ENCODE measurements around the gene ARL6IP4. TPM values are rescaled to one million over a fixed set of nuclear protein-coding genes. Genes with fewer than 3 reads are reported as not detected.

The ARL6IP4 gene
- total RNA-seq, 1 donor from 2014 or later = 150 TPM

GRCh38 chr12:122978507-122978955 lies 1.9 kb upstream of the ARL6IP4 start:
- peaks cover 38% of the 10 kb centered on the region for H3K4me1 Mint-ChIP-seq

DNA sequence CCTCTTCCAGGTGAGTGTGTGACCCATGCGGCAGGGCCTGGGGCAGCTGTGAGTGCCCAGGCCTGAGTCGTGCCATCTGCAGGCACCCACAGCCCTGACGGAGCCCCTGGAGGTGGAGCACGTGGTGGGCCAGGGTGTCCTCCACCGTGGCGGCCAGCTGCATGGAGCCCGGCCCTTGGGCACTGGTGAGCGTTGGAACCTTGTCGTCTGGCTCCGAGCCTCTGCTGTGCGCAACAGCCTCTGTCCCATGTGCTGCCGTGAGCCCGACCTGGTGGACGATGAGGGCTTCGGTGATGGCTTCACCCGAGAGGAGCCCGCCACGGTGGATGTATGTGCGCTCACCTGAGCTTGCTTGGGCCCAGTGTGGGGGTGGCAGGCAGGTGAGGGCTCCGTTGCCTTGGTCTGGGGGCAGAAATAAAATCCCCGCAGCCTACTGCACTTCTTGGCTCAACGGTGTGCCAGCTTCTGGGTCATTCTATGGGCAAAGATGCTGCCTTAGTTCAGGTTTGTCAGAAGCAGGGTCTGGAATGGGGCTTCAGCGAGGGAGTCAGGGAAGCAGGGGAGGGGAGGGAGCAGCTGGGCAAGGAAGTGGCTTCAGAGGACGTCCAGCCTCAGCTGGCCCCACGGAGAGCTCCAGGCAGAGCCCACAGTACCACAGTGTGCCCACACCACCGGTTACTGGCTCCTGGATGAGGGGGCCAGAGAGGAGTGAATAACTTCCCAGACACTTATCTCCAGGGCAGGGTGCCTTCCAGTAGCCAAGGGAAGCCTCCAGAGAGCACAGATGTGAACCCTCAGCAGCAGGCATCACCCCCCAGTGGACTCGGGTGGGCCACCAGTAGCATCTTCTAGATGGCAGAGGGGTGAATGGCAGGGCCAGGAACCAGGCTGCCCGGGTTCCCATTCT lies 1.2 kb upstream of the ARL6IP4 start:
- Mint-ChIP-seq H3K27ac (peak overlapping the region; percentile 85), H3K9me3 (no peaks in the 10 kb centered on the region), H3K4me3 (peak overlapping the region; percentile 94), H3K27me3 (no peaks in the 10 kb centered on the region), H3K36me3 (ENCODE audit: low read depth) (peaks cover 30% of the 10 kb centered on the region), H3K4me1 (peaks cover 39% of the 10 kb centered on the region)
- DNase-seq = no peak
- intact Hi-C loops (cut with micrococcal nuclease) = loop anchor here (10.0 kb wide), 2 partner anchors 386 to 454 kb away; partner anchors contain the start of genes KNTC1, RSRC2 and SBNO1

More at GRCh38 chr12:122978507-122978955, 1.9 kb upstream of the ARL6IP4 start:
- intact Hi-C loops (cut with micrococcal nuclease) = loop anchor here (10.0 kb wide), 2 partner anchors 386 to 454 kb away; partner anchors contain the start of genes KNTC1, RSRC2 and SBNO1
- Mint-ChIP-seq H3K9me3 (no peaks in the 10 kb centered on the region), H3K27ac (no peak overlapping the region), H3K36me3 (ENCODE audit: low read depth) (peaks cover 26% of the 10 kb centered on the region), H3K4me3 (peak overlapping the region; percentile 48), H3K27me3 (no peaks in the 10 kb centered on the region)
- DNase-seq = no peak

DNA sequence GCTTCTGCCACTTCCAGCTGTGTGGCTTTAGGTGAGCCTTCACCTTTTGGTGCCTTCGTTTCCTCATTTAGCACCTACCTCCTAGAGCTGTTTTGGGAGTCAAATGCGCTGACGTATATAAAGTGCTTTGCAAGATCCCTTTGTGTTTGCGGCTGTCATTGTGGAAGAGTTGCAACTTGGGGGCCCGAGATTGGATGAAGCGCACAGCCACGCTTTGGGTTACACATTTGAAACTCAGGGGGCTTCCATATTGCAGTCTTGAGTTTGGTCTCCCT lies 636 bp upstream of the ARL6IP4 start:
- Mint-ChIP-seq H3K4me1 (peaks cover 37% of the 10 kb centered on the region), H3K36me3 (ENCODE audit: low read depth) (peaks cover 32% of the 10 kb centered on the region), H3K9me3 (no peaks in the 10 kb centered on the region), H3K4me3 (peak overlapping the region; percentile 94), H3K27ac (peak overlapping the region; percentile 85), H3K27me3 (no peaks in the 10 kb centered on the region)
- intact Hi-C loops (cut with micrococcal nuclease) = loop anchor here (5.0 to 10.0 kb wide), 3 partner anchors 385 to 602 kb away; partner anchors contain the start of genes KNTC1, RSRC2, SBNO1 and TMED2
- DNase-seq = no peak

DNA sequence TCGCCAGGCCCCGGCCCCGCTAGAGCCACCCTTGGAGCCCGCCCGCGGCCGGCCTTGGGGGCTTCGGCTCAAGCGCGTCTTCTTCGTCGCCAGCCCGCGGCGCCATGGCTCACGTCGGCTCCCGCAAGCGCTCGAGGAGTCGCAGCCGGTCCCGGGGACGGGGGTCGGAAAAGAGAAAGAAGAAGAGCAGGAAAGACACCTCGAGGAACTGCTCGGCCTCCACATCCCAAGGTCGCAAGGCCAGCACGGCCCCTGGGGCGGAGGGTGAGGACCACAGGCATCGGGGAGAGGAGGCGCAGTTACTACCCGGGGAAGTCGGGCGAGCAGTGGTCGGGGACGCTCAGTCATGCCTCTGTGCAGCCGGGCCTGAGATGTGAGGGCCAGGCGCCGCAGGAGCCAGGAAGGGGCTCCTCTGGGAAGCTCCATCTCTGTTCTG lies 573 bp downstream of the ARL6IP4 start:
- intact Hi-C loops (cut with micrococcal nuclease) = loop anchor here (5.0 kb wide), 1 partner anchor 601 kb away; the partner anchor contains the start of gene TMED2
- DNase-seq = no peak
- H3K4me1 Mint-ChIP-seq = peaks cover 34% of the 10 kb centered on the region
- peak overlapping the region; percentile 86 for H3K27ac Mint-ChIP-seq
- no peaks in the 10 kb centered on the region for H3K27me3 Mint-ChIP-seq
- no peaks in the 10 kb centered on the region for H3K9me3 Mint-ChIP-seq
- H3K4me3 Mint-ChIP-seq = peak overlapping the region; percentile 94
- peaks cover 33% of the 10 kb centered on the region for H3K36me3 Mint-ChIP-seq (ENCODE audit: low read depth)

DNA sequence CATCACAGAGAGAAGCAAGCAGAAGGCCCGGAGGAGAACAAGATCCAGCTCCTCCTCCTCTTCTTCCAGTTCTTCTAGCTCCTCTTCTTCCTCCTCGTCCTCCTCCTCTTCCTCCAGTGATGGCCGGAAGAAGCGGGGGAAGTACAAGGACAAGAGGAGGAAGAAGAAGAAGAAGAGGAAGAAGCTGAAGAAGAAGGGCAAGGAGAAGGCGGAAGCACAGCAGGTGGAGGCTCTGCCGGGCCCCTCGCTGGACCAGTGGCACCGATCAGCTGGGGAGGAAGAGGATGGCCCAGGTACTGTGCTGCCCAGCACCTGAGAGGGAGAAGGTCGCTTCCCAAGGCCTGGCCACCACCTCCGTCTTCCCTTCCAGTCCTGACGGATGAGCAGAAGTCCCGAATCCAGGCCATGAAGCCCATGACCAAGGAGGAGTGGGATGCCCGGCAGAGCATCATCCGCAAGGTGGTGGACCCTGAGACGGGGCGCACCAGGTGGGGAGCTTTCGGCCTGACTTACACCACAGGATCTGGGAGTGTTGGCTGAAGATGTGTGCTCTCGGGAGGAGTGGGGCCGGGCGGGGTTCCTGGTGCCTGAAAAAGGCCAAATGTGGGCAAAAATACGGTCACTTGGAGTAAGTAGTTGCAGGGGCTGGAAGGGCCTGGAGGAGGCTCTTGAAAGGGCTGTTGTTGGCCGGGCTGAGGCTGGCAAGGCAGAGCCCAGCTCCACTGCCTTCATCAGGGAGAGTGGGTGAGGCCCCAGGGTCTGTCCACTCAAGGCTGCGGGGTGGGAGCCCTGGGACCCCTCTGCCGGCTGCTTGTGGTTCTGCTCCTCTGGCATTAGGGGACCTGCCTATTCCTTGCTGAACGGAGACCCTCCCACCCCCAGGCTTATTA lies 1.4 kb downstream of the ARL6IP4 start:
- no peak for DNase-seq
- intact Hi-C loops (cut with micrococcal nuclease) = loop anchor here (5.0 kb wide), 1 partner anchor 600 kb away; the partner anchor contains the start of gene TMED2
- no peaks in the 10 kb centered on the region for H3K27me3 Mint-ChIP-seq
- H3K27ac Mint-ChIP-seq = peak overlapping the region; percentile 86
- H3K4me1 Mint-ChIP-seq = peaks cover 29% of the 10 kb centered on the region
- H3K36me3 Mint-ChIP-seq (ENCODE audit: low read depth) = peaks cover 33% of the 10 kb centered on the region
- peak overlapping the region; percentile 94 for H3K4me3 Mint-ChIP-seq
- H3K9me3 Mint-ChIP-seq = no peaks in the 10 kb centered on the region

DNA sequence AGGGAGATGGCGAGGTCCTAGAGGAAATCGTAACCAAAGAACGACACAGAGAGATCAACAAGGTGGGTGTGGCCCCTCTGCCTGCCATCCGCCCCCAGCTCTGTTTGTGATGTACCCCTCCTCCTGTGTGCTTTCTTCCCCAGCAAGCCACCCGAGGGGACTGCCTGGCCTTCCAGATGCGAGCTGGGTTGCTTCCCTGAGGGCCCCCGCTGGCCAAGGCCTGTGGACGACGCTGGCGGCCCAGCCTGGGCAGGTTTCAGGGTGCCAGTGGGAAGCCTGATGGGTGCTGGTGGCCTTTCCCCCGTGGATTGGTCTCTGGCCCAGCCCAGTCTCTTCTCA lies 2.0 kb downstream of the ARL6IP4 start:
- H3K4me3 Mint-ChIP-seq = peak overlapping the region; percentile 94

GRCh38 chr12:122982963-122983788 lies 2.7 kb downstream of the ARL6IP4 start:
- H3K27me3 Mint-ChIP-seq = no peaks in the 10 kb centered on the region
- peaks cover 27% of the 10 kb centered on the region for H3K4me1 Mint-ChIP-seq
- H3K4me3 Mint-ChIP-seq = peak overlapping the region; percentile 94
- intact Hi-C loops (cut with micrococcal nuclease) = loop anchor here (5.0 kb wide), 1 partner anchor 599 kb away; the partner anchor contains the start of gene TMED2
- no peak for DNase-seq
- peaks cover 35% of the 10 kb centered on the region for H3K36me3 Mint-ChIP-seq (ENCODE audit: low read depth)
- no peaks in the 10 kb centered on the region for H3K9me3 Mint-ChIP-seq
- H3K27ac Mint-ChIP-seq = peak overlapping the region; percentile 47

More for the DNA sequence above, 2.0 kb downstream of the ARL6IP4 start:
- no peak for DNase-seq
- Mint-ChIP-seq H3K36me3 (ENCODE audit: low read depth) (peaks cover 33% of the 10 kb centered on the region), H3K9me3 (no peaks in the 10 kb centered on the region), H3K4me1 (peaks cover 29% of the 10 kb centered on the region), H3K27me3 (no peaks in the 10 kb centered on the region), H3K27ac (no peak overlapping the region)
- intact Hi-C loops (cut with micrococcal nuclease) = loop anchor here (5.0 kb wide), 1 partner anchor 600 kb away; the partner anchor contains the start of gene TMED2

DNA sequence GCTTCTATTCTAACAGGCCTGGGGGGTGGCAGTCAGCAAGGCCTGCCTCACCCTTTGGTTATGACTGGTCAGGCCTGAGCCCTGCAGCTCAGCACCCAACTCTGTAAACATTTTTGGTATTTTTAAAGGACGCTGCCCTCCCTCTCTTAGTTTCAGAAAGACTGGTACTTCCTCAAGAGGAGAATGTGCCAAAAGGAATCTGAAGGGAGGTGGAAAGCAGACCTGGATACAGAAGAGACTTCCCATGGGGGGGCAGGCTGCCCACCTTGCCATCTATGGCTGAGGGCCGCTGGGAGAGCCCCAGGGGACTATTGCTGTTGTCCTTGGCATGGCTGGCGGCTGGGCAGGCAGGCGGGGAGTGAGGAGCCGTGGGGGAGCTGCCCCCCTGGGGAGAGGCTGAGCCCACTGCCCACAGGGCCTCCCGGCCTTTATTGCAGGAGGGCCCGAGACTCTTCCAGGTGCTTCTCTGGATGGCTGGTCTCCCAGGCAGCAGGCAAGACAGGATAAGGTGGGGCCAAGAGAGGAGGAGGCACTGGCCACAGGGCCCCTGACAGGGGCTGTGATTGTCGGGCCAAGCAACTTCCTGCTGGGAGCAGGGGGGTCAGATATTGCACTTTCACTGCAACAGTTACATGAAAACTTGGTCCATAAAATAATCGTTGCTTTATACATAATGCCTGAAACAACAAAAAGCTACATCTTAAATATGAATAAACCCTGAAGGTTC lies 3.5 kb downstream of the ARL6IP4 start:
- no peak for DNase-seq
- Mint-ChIP-seq H3K27me3 (no peaks in the 10 kb centered on the region), H3K9me3 (no peaks in the 10 kb centered on the region), H3K27ac (peak overlapping the region; percentile 45), H3K4me1 (peaks cover 27% of the 10 kb centered on the region), H3K4me3 (no peak overlapping the region), H3K36me3 (ENCODE audit: low read depth) (peaks cover 35% of the 10 kb centered on the region)
- intact Hi-C loops (cut with micrococcal nuclease) = loop anchor here (5.0 kb wide), 1 partner anchor 598 kb away; the partner anchor contains the start of gene TMED2

GRCh38 chr12:122984612-122985337 lies 4.3 kb downstream of the ARL6IP4 start:
- Mint-ChIP-seq H3K9me3 (no peaks in the 10 kb centered on the region), H3K27me3 (no peaks in the 10 kb centered on the region), H3K4me3 (no peak overlapping the region), H3K36me3 (ENCODE audit: low read depth) (peaks cover 35% of the 10 kb centered on the region), H3K4me1 (peaks cover 23% of the 10 kb centered on the region), H3K27ac (peak overlapping the region; percentile 61)
- intact Hi-C loops (cut with micrococcal nuclease) = loop anchor here (5.0 kb wide), 1 partner anchor 598 kb away; the partner anchor contains the start of gene TMED2
- DNase-seq = no peak

DNA sequence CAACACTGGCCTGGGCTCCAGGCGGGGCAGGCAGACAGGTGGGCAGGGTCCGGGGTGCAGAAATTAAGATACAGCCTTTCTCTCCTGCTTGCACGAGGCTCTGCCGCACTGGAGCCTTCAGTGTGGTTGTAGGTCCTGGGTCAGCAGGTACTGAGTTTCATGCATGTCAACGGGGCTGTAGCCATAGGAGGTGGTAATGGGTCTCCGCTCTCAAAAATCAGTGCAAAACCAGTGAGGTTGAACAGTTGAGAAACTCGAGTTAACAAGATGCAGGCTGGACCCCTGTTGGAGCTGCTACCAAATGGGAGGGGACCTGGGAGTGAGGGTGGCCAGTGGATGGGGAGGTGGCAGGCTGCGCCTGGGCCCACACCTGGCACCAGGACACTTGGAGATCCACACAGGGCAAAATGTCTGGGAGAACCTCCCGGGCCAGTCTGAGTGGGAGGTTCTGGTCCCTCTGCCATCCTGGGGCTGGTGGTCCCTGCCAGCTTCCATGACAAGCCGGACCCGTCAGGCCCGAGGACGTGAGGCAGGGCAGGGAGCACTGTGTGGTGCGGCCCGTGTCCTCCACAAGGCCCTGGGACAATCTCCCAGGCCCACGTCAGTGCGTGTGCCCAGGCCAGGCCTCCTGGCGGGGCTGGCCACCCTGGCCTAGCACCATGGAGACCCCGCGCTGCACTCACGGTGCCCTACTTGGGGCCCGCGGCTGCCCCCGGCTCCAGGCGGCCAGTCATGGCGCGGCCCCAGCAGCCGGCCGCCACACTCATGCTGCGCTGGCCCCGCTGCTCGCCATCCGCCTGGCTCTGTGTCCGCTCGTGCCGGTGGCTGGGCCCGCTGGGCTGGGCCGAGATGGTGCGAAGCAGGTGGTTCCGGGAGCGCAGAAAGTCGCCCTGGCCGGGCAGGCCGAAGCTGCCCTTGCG lies 5.1 kb downstream of the ARL6IP4 start:
- H3K27ac Mint-ChIP-seq = no peak overlapping the region
- H3K4me3 Mint-ChIP-seq = no peak overlapping the region
- intact Hi-C loops (cut with micrococcal nuclease) = no loop called here
- no peaks in the 10 kb centered on the region for H3K9me3 Mint-ChIP-seq
- no peak for DNase-seq
- H3K36me3 Mint-ChIP-seq (ENCODE audit: low read depth) = peaks cover 33% of the 10 kb centered on the region
- H3K4me1 Mint-ChIP-seq = peaks cover 23% of the 10 kb centered on the region
- H3K27me3 Mint-ChIP-seq = no peaks in the 10 kb centered on the region

- H3K27ac Mint-ChIP-seq = no peak overlapping the region
- no peaks in the 10 kb centered on the region for H3K27me3 Mint-ChIP-seq
- no peak for DNase-seq
- H3K4me1 Mint-ChIP-seq = peaks cover 21% of the 10 kb centered on the region
- H3K36me3 Mint-ChIP-seq (ENCODE audit: low read depth) = peaks cover 30% of the 10 kb centered on the region
- H3K9me3 Mint-ChIP-seq = no peaks in the 10 kb centered on the region
- no peak overlapping the region for H3K4me3 Mint-ChIP-seq
- intact Hi-C loops (cut with micrococcal nuclease) = no loop called here
Measured at GRCh38 chr12:122986258-122986871, 5.9 kb downstream of the ARL6IP4 start.
